HEK293 (cell line): Measurements from ENCODE around the gene PIK3IP1.

Experiments
- BCL11A ChIP-seq: fragments of 450-650 bp; formaldehyde crosslinking; IDR thresholded peaks from 2 replicates; pipeline ENCODE4 v1.5.1; 2016; ENCODE audit warnings: low read depth, missing biosample characterization, missing genetic modification characterization
- KLF9 ChIP-seq: fragments of 450-650 bp; formaldehyde crosslinking; IDR thresholded peaks from 2 replicates; pipeline ENCODE4 v1.5.1; 2016; ENCODE audit warnings: missing biosample characterization, missing genetic modification characterization, low read depth
- TCF7L2 ChIP-seq: IDR thresholded peaks from 2 replicates; pipeline ENCODE4 v1.6.1; 2011; ENCODE audit warnings: low read depth, mild to moderate bottlenecking, inconsistent platforms, low read length, moderate library complexity, borderline replicate concordance
- YY2 ChIP-seq: fragments of 450-650 bp; formaldehyde crosslinking; IDR thresholded peaks from 2 replicates; pipeline ENCODE4 v1.5.1; 2016; ENCODE audit warnings: missing biosample characterization, missing genetic modification characterization
- ZNF140 ChIP-seq: fragments of 450-650 bp; formaldehyde crosslinking; IDR thresholded peaks from 2 replicates; pipeline ENCODE4 v1.5.1; 2016; ENCODE audit warnings: missing biosample characterization, missing genetic modification characterization
- ZNF155 ChIP-seq: fragments of 450-650 bp; formaldehyde crosslinking; IDR thresholded peaks from 2 replicates; pipeline ENCODE4 v1.5.1; 2016; ENCODE audit warnings: missing biosample characterization, missing genetic modification characterization
- TF ChIP-seq, protein P1 (sequence below): fragments of 450-650 bp; formaldehyde crosslinking; IDR thresholded peaks from 2 replicates; pipeline ENCODE4 v1.5.1; 2016; ENCODE audit warnings: missing biosample characterization, missing genetic modification characterization
- TF ChIP-seq, protein P2 (sequence below): fragments of 450-650 bp; formaldehyde crosslinking; IDR thresholded peaks from 2 replicates; pipeline ENCODE4 v1.5.1; 2017; ENCODE audit warnings: missing biosample characterization, mild to moderate bottlenecking, missing genetic modification characterization, moderate library complexity

DNA sequence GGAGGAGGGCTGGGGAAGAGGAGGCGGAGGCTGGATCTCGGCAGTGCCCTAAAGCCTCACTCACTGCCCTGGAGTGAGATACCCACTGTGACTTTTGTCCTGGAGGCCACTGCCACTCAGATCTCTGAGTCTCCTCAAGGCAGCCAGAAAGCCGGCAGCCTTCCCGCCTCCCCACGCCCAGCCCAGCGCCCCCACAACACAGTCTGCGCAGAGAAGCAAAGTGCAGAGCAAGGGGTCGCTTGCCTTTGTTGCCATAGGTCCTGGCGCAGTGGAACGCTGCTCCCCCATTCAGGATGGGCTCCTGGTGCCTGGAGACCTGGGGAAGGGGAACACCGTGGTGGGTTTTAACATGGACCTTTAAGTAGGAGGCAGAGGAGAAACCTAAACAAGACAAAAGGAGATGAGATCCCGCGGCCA, 36.3 kb upstream of the PIK3IP1 start:
- no peak for TF ChIP-seq ZNF155 (tag by site-specific recombination)
- TF ChIP-seq, protein P1, sequence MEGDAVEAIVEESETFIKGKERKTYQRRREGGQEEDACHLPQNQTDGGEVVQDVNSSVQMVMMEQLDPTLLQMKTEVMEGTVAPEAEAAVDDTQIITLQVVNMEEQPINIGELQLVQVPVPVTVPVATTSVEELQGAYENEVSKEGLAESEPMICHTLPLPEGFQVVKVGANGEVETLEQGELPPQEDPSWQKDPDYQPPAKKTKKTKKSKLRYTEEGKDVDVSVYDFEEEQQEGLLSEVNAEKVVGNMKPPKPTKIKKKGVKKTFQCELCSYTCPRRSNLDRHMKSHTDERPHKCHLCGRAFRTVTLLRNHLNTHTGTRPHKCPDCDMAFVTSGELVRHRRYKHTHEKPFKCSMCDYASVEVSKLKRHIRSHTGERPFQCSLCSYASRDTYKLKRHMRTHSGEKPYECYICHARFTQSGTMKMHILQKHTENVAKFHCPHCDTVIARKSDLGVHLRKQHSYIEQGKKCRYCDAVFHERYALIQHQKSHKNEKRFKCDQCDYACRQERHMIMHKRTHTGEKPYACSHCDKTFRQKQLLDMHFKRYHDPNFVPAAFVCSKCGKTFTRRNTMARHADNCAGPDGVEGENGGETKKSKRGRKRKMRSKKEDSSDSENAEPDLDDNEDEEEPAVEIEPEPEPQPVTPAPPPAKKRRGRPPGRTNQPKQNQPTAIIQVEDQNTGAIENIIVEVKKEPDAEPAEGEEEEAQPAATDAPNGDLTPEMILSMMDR (tag by site-specific recombination): no peak
- TF ChIP-seq YY2 (tag by site-specific recombination): no peak
- TF ChIP-seq KLF9 (tag by site-specific recombination): no peak
- no peak for TF ChIP-seq TCF7L2
- TF ChIP-seq, protein P2, sequence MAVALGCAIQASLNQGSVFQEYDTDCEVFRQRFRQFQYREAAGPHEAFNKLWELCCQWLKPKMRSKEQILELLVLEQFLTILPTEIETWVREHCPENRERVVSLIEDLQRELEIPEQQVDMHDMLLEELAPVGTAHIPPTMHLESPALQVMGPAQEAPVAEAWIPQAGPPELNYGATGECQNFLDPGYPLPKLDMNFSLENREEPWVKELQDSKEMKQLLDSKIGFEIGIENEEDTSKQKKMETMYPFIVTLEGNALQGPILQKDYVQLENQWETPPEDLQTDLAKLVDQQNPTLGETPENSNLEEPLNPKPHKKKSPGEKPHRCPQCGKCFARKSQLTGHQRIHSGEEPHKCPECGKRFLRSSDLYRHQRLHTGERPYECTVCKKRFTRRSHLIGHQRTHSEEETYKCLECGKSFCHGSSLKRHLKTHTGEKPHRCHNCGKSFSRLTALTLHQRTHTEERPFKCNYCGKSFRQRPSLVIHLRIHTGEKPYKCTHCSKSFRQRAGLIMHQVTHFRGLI (tag by site-specific recombination): no peak
- no peak for TF ChIP-seq BCL11A
- no peak for TF ChIP-seq ZNF140 (tag by site-specific recombination)
